ENCODE measurements around the gene CTDSP2.
"Not testable (repeated sequence)": the region's sequence is repeated elsewhere in the genome, so short reads cannot be mapped to it uniquely, and the experiment has no call there.

Gene CTDSP2

DNA sequence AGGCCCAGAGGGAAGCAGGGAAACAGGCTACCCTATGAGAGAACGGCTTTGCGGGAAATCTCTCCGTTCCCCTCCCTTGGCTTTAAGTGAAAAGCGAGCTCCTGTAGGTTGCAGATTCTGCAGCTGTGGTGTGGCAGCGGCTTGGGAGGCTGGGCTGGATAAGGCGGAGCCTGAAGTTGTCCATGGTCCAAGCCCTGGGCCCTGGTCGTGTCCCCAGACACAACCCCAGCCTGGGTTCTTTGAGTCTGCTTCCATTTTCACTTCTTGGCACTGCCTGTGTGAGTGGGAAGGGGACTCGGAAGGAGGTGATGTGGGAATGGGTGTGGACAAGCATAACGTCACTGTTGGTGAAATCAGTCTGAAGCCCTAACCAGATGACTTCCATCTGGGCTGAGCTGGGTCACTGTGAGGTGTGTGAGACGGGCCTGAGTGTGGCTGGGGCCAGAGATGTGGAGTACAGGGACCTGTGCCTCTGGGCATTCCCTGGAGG lies 43.0 kb upstream of the CTDSP2 start:
- Histone ChIP-seq H3K36me3 (ENCODE audit: insufficient read depth, low read length) (no peaks in the 10 kb centered on the region), H3K27me3 (ENCODE audit: insufficient read depth, low read length) (no peaks in the 10 kb centered on the region), H3K4me1 (ENCODE audit: control insufficient read depth, insufficient read depth, low read length, unreplicated experiment) (peaks cover 63% of the 10 kb centered on the region), H3K27ac (ENCODE audit: low read depth, low read length) (peak overlapping the region; percentile 45; the same call in 1 of the 2 replicates), H3K79me2 (ENCODE audit: control insufficient read depth, insufficient read depth, low read length, unreplicated experiment) (no peaks in the 10 kb centered on the region), H2AFZ (ENCODE audit: low read length, unreplicated experiment) (no peak overlapping the region), H3K4me3 (ENCODE audit: low read depth, low read length) (peak overlapping the region; percentile 1; the same call in 1 of the 2 replicates)

DNA sequence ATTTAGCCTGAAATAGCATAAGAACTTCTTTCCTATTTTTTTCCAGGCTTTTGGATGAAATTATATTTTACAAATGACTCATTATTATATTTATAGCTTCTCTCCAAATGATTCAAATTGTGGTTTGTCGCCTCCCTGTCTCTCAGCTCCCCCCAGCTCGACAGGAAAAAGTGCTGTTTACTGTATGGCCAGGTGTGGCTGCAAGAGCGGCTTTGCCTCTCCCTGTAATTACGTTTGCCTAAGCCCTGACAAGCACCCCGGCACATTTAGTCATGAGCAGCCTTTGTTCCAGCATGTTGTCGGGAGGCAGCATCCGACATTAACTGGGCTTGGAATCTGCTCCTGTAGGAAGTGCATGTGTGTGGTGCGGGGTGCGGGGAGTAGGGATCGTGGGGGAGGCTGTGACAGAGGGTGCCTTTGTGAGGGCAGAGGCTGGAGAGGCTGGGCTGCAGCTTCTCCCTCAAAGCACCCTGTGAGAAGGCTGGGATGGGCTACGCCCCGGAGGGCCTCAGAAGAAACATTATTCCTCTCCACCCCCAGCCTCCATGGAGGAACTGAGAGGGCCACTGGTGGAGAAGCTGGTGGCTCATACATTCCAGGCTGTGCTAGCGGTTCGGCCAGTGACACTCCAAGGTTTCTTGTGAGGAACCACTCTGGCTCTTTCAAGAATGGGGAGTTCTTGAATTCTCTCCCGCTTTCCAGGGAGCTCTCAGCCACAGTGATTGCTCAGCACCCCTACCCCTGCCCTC lies 42.1 kb upstream of the CTDSP2 start:
- no peaks in the 10 kb centered on the region for H3K79me2 ChIP-seq (ENCODE audit: control insufficient read depth, insufficient read depth, low read length, unreplicated experiment)
- H3K27me3 ChIP-seq (ENCODE audit: insufficient read depth, low read length): no peaks in the 10 kb centered on the region
- peak overlapping the region; percentile 54 for H3K4me3 ChIP-seq (ENCODE audit: low read depth, low read length)
- peaks cover 54% of the 10 kb centered on the region for H3K4me1 ChIP-seq (ENCODE audit: control insufficient read depth, insufficient read depth, low read length, unreplicated experiment)
- peak overlapping the region; percentile 73 for H2AFZ ChIP-seq (ENCODE audit: low read length, unreplicated experiment)
- H3K36me3 ChIP-seq (ENCODE audit: insufficient read depth, low read length): no peaks in the 10 kb centered on the region
- H3K27ac ChIP-seq (ENCODE audit: low read depth, low read length): peak overlapping the region; percentile 45

DNA sequence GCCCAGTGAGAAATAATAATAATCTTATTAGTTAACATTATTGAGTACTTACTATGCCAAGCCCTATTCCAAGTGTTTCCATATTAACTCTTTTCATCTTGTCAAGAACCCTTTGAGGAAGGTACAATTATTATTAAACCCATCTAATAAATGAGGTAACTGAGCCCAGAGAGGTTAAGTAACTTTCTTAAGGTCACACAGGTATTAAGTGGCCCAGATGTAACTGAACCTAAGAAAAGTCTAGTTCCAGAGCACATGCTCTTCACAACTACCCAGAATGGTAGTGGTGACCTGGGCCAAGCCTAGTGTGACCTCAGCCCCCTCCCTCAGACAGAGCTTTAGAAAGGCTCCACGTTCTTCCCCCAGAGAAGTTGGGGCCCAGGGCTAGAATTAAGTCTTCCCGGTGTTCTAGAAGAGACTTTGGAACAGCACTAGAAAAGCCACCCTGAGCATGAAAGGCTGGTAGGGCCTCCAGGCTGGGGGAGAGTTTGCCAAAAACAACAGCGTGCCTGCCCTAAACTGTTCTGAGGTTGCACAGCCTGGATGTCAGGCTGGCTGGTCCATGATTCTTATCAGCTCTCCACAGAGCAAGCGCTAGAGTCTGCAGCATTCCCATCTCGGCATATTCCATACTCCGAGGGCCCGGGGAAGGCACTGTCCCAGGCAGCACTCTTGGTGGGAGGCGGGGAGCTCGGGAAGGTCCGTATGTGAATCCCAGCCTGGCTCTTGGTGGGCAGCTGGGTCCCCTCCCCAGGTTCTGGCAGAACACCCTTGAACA lies 41.3 kb upstream of the CTDSP2 start:
- peak overlapping the region; percentile 54 for H3K4me3 ChIP-seq (ENCODE audit: low read depth, low read length)
- H3K27ac ChIP-seq (ENCODE audit: low read depth, low read length): peak overlapping the region; percentile 45

DNA sequence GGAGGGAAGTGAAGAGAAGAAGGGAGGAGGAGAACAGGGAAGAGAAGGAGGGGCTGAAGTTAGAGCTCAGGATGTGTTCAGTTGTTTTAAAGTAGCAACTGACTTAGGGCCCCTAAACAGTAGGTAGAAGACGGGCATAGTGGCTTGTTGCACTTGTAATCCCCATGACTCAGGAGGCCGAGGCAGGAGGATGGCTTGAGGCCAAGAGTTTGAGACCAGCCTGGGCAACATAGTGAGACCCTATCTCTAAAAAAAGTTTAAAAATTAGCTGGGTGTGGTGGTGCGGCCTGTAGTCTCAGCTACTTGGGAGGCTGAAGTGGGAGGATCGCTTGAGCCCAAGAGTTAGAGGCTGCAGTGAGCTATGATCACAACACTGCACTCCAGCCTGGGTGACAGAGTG lies 40.4 kb upstream of the CTDSP2 start:
- H2AFZ ChIP-seq (ENCODE audit: low read length, unreplicated experiment): not testable (repeated sequence)
- H3K4me1 ChIP-seq (ENCODE audit: control insufficient read depth, insufficient read depth, low read length, unreplicated experiment): peaks cover 40% of the 10 kb centered on the region

More for the DNA sequence above, 41.3 kb upstream of the CTDSP2 start:
- Histone ChIP-seq H3K4me1 (ENCODE audit: control insufficient read depth, insufficient read depth, low read length, unreplicated experiment) (peaks cover 48% of the 10 kb centered on the region), H3K36me3 (ENCODE audit: insufficient read depth, low read length) (no peaks in the 10 kb centered on the region), H3K79me2 (ENCODE audit: control insufficient read depth, insufficient read depth, low read length, unreplicated experiment) (no peaks in the 10 kb centered on the region), H2AFZ (ENCODE audit: low read length, unreplicated experiment) (peak overlapping the region; percentile 73), H3K27me3 (ENCODE audit: insufficient read depth, low read length) (no peaks in the 10 kb centered on the region)

DNA sequence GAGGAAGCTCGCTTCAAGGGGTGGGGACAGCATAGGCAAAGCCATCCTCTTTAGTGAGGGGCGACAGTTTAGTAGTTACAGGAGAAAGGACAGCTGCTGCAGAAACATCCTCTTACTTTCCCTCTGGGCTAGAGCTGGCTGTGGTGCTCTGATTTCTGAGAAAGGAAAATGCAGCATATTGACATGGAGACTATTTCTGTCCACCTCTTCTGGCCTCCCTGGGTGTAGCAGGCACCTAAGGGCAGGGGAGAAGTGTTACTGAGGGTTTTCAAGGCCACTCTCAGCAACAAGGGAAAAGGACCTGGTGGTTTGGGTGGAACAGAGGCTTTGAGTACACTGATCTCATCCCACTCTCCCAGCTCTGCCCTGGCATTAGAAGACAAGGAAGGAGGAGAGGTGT lies 40.0 kb upstream of the CTDSP2 start:
- Histone ChIP-seq H2AFZ (ENCODE audit: low read length, unreplicated experiment) (no peak overlapping the region), H3K36me3 (ENCODE audit: insufficient read depth, low read length) (no peaks in the 10 kb centered on the region), H3K4me3 (ENCODE audit: low read depth, low read length) (no peak overlapping the region), H3K27ac (ENCODE audit: low read depth, low read length) (no peak overlapping the region), H3K4me1 (ENCODE audit: control insufficient read depth, insufficient read depth, low read length, unreplicated experiment) (peaks cover 38% of the 10 kb centered on the region), H3K27me3 (ENCODE audit: insufficient read depth, low read length) (no peaks in the 10 kb centered on the region), H3K79me2 (ENCODE audit: control insufficient read depth, insufficient read depth, low read length, unreplicated experiment) (no peaks in the 10 kb centered on the region)

More for the DNA sequence above, 40.4 kb upstream of the CTDSP2 start:
- not testable (repeated sequence) for H3K27ac ChIP-seq (ENCODE audit: low read depth, low read length); H3K4me3 ChIP-seq (ENCODE audit: low read depth, low read length); H3K36me3 ChIP-seq (ENCODE audit: insufficient read depth, low read length); H3K27me3 ChIP-seq (ENCODE audit: insufficient read depth, low read length); H3K79me2 ChIP-seq (ENCODE audit: control insufficient read depth, insufficient read depth, low read length, unreplicated experiment)

DNA sequence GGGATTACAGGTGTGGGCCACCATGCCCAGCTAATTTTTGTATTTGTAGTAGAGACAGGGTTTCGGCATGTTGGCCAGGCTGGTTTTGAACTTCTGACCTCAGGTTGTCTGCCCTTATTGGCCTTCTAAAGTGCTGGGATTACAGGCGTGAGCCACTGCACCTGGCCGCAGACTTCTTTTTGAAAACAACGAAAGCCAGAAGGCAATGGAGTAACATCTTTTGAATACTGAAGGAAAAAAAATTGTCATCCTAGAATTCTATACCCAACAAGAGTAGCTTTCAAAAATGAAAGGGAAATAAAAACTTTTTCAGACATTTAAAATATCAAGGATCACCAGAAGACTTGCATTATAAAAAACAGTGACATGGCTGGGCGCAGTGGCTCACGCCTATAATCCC lies 38.7 kb upstream of the CTDSP2 start:
- Histone ChIP-seq H2AFZ (ENCODE audit: low read length, unreplicated experiment) (no peak overlapping the region), H3K27ac (ENCODE audit: low read depth, low read length) (no peak overlapping the region), H3K27me3 (ENCODE audit: insufficient read depth, low read length) (no peaks in the 10 kb centered on the region), H3K4me3 (ENCODE audit: low read depth, low read length) (no peak overlapping the region), H3K79me2 (ENCODE audit: control insufficient read depth, insufficient read depth, low read length, unreplicated experiment) (no peaks in the 10 kb centered on the region), H3K36me3 (ENCODE audit: insufficient read depth, low read length) (no peaks in the 10 kb centered on the region), H3K4me1 (ENCODE audit: control insufficient read depth, insufficient read depth, low read length, unreplicated experiment) (peaks cover 35% of the 10 kb centered on the region)

DNA sequence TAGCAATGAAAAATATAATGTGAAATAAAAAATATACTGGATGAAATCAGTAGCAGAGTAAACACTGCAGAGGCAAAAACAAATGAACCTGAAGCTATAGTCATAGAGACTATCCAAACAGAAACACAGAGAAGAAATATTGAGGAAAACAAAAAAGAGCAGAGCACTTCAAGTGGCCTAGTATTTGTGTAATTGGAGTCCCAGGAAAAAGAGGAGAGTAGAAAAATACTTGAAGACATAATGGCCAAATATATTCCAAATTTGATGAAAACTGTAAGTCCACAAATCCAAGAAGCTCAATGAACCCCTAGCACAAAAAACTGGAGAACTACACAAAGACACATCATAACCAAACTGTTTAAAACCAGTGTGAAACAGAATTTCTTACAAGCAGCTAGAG lies 37.2 kb upstream of the CTDSP2 start:
- Histone ChIP-seq H3K4me1 (ENCODE audit: control insufficient read depth, insufficient read depth, low read length, unreplicated experiment) (peaks cover 20% of the 10 kb centered on the region), H3K79me2 (ENCODE audit: control insufficient read depth, insufficient read depth, low read length, unreplicated experiment) (no peaks in the 10 kb centered on the region)

DNA sequence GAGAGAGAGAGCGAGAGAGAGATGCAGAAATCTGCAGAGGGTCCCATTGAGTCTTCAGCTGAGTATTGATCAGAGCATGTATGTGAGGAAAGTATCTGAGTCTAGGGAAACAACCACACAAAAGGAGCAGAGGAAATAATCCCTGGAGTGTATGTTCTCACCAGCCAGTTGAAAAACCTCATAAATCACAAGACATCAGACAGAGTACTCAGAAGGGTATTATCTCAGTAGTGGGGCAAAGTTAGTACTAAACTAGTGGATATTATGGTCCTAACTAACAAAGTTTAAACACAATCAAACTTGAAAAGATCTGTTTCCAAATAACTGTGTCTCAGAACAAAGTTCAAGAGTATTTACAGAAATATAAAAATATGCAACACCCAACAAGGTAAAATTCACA lies 36.5 kb upstream of the CTDSP2 start:
- Histone ChIP-seq H3K27me3 (ENCODE audit: insufficient read depth, low read length) (no peaks in the 10 kb centered on the region), H3K36me3 (ENCODE audit: insufficient read depth, low read length) (no peaks in the 10 kb centered on the region), H3K4me3 (ENCODE audit: low read depth, low read length) (no peak overlapping the region), H2AFZ (ENCODE audit: low read length, unreplicated experiment) (no peak overlapping the region), H3K4me1 (ENCODE audit: control insufficient read depth, insufficient read depth, low read length, unreplicated experiment) (peaks cover 14% of the 10 kb centered on the region), H3K79me2 (ENCODE audit: control insufficient read depth, insufficient read depth, low read length, unreplicated experiment) (no peaks in the 10 kb centered on the region), H3K27ac (ENCODE audit: low read depth, low read length) (no peak overlapping the region)

More for the DNA sequence above, 37.2 kb upstream of the CTDSP2 start:
- Histone ChIP-seq H3K4me3 (ENCODE audit: low read depth, low read length) (no peak overlapping the region), H3K27me3 (ENCODE audit: insufficient read depth, low read length) (no peaks in the 10 kb centered on the region), H2AFZ (ENCODE audit: low read length, unreplicated experiment) (no peak overlapping the region), H3K27ac (ENCODE audit: low read depth, low read length) (no peak overlapping the region), H3K36me3 (ENCODE audit: insufficient read depth, low read length) (no peaks in the 10 kb centered on the region)

DNA sequence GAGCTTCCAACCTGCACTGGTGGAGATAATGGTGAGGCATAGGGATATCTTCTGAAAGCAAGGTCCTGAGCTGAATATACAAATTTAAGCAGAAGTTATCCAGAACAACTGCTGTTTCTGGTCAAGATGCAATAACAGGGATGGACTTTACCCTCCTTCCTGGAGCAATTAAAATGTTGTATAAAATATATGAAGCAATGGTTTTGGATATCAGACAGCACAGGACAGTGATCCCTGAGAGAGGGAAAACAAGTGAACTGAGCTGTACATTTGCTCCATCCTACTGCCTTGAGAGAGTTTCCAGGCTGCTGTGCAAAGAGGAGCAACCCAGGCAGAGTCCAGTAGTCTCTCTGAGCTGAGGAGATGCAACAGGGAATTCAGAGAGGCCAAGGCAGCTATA lies 36.0 kb upstream of the CTDSP2 start:
- Histone ChIP-seq H3K36me3 (ENCODE audit: insufficient read depth, low read length) (no peaks in the 10 kb centered on the region), H3K4me1 (ENCODE audit: control insufficient read depth, insufficient read depth, low read length, unreplicated experiment) (peaks cover 9% of the 10 kb centered on the region), H3K79me2 (ENCODE audit: control insufficient read depth, insufficient read depth, low read length, unreplicated experiment) (no peaks in the 10 kb centered on the region), H3K27ac (ENCODE audit: low read depth, low read length) (no peak overlapping the region), H2AFZ (ENCODE audit: low read length, unreplicated experiment) (no peak overlapping the region), H3K27me3 (ENCODE audit: insufficient read depth, low read length) (no peaks in the 10 kb centered on the region), H3K4me3 (ENCODE audit: low read depth, low read length) (no peak overlapping the region)

DNA sequence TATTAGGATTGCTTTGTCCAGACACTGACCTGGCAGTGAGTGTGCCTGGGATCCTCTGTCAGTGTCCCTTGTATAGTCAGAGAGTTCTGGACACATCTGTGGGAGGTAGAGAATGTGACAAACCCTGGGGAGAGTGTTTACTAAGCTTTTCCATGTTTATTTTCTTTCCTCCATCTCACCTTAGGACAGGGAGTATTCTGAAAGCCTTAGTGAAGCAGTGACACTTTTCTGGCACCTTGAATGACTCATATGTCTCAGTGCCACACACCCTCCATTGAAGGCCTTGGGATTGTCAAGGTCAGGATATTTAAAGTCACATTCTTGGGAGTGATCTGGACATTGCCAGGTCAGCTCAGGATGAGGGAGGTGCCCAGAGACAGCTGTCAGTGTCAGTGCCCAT lies 34.9 kb upstream of the CTDSP2 start:
- Histone ChIP-seq H3K36me3 (ENCODE audit: insufficient read depth, low read length) (no peaks in the 10 kb centered on the region), H3K27me3 (ENCODE audit: insufficient read depth, low read length) (no peaks in the 10 kb centered on the region), H3K79me2 (ENCODE audit: control insufficient read depth, insufficient read depth, low read length, unreplicated experiment) (no peaks in the 10 kb centered on the region), H3K4me3 (ENCODE audit: low read depth, low read length) (no peak overlapping the region), H3K4me1 (ENCODE audit: control insufficient read depth, insufficient read depth, low read length, unreplicated experiment) (peaks cover 7% of the 10 kb centered on the region), H2AFZ (ENCODE audit: low read length, unreplicated experiment) (no peak overlapping the region), H3K27ac (ENCODE audit: low read depth, low read length) (no peak overlapping the region)

DNA sequence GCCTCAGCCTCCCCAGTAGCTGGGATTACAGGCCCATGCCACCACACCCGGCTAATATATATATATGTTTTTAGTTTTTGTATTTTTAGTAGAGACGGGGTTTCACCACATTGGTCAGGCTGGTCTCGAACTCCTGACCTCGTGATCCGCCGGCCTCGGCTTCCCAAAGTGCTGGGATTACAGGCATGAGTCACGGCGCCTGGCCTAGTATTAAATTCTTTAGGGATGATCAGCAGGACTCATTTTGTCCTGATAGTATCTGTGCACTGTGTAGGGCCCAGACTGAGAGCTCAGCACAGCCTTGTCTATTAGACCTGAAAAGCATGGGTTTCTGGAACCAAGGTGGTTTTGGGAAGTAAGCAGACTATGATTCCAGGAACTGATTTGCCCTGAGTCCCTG lies 34.5 kb upstream of the CTDSP2 start:
- H2AFZ ChIP-seq (ENCODE audit: low read length, unreplicated experiment); H3K36me3 ChIP-seq (ENCODE audit: insufficient read depth, low read length); H3K27ac ChIP-seq (ENCODE audit: low read depth, low read length); H3K4me3 ChIP-seq (ENCODE audit: low read depth, low read length); H3K79me2 ChIP-seq (ENCODE audit: control insufficient read depth, insufficient read depth, low read length, unreplicated experiment); H3K4me1 ChIP-seq (ENCODE audit: control insufficient read depth, insufficient read depth, low read length, unreplicated experiment); H3K27me3 ChIP-seq (ENCODE audit: insufficient read depth, low read length): not testable (repeated sequence)

Data from ACC112 (cell line).